Measurements from ENCODE around the gene GARRE1. TPM values are rescaled to one million over a fixed set of nuclear protein-coding genes. Genes with fewer than 3 reads are reported as not detected.

The GARRE1 gene
- total RNA-seq: 40.7 and 57.2 TPM in 2 replicates

GRCh38 chr19:34254046-34254697 is at the start of gene GARRE1:
Gene GARRE1, plus strand, starts transcription at chr19:34254554. Its CDS starts 45,920 bp downstream, at chr19:34300474.

Other genes with a start within 250 kb of the GARRE1 start
- 138 TPM in 2 replicates for gene LSM14A, start 82.0 kb upstream of the GARRE1 start, total RNA-seq
- gene GPI, start 110.6 kb downstream of the GARRE1 start, total RNA-seq: 78.8 and 104 TPM in 2 replicates
- 10.3 and 12.1 TPM in 2 replicates for gene PDCD2L, start 149.8 kb downstream of the GARRE1 start, total RNA-seq
- gene UBA2, start 173.8 kb downstream of the GARRE1 start, total RNA-seq: 135 and 166 TPM in 2 replicates
- gene WTIP, start 227.2 kb downstream of the GARRE1 start, total RNA-seq: 31.7 and 41.2 TPM in 2 replicates